PC-9 (cell line): ENCODE results near the gene HS6ST3. TPM values are rescaled to one million over a fixed set of nuclear protein-coding genes. Genes with fewer than 3 reads are reported as not detected.

Experiments used
- BruUV-seq: library from RNA; stranded (reverse); fragments of 400-500 nt; replicated peaks from 2 replicates; lab custom pipeline; 2021; lab: Mats Ljungman, UMichigan
- CTCF ChIA-PET: fragments of 300-600 bp; sonication (Branson Sonifier 250); formaldehyde crosslinking; loops from one replicate; lab custom pipeline; 2022; ENCODE audit warnings: antibody characterized with exemption; lab: Charles Lee
- POLR2A ChIA-PET: fragments of 300-600 bp; sonication (Branson Sonifier 250); formaldehyde crosslinking; loops from one replicate; lab custom pipeline; 2022; ENCODE audit warnings: antibody characterized with exemption; ENCODE audit not compliant: unreplicated experiment; lab: Charles Lee
- DNase-seq, 2 experiments: peaks; one replicate each; pipeline versions ENCODE4 v3.0.0 to v3.0.0-alpha.2; 2015 to 2022; ENCODE audit warnings: mixed read lengths in 1 of 2
- H2AFZ ChIP-seq: fragments of 200-600 bp; sonication (generic); 2 replicates; pipeline ENCODE4 v1.8.1; 2017; ENCODE audit warnings: antibody characterized with exemption
- H3F3A ChIP-seq: fragments of 200-600 bp; sonication (generic); 2 replicates; pipeline ENCODE4 v1.8.1; 2017; ENCODE audit warnings: antibody characterized with exemption, mild to moderate bottlenecking, low read depth; ENCODE audit not compliant: insufficient read depth
- H3K27ac ChIP-seq: fragments of 200-600 bp; sonication (generic); 2 replicates; pipeline ENCODE4 v1.6.1; 2016; ENCODE audit warnings: mixed run types
- H3K27me3 ChIP-seq: fragments of 200-600 bp; sonication (generic); 2 replicates; pipeline ENCODE4 v1.6.1; 2016; ENCODE audit warnings: low read depth, mixed run types; ENCODE audit not compliant: insufficient read depth
- H3K36me3 ChIP-seq: fragments of 200-600 bp; sonication (generic); 2 replicates; pipeline ENCODE4 v1.6.1; 2016; ENCODE audit warnings: low read depth, mixed run types
- H3K4me1 ChIP-seq: fragments of 200-600 bp; sonication (generic); replicated peaks from 2 replicates; pipeline ENCODE4 v1.6.1; 2016; ENCODE audit warnings: mixed run types; ENCODE audit not compliant: insufficient read depth
- H3K4me2 ChIP-seq: fragments of 200-600 bp; sonication (generic); 2 replicates; pipeline ENCODE4 v1.6.1; 2017; ENCODE audit warnings: mixed run types
- H3K4me3 ChIP-seq: fragments of 200-600 bp; sonication (generic); 2 replicates; pipeline ENCODE4 v1.6.1; 2016; ENCODE audit warnings: mixed run types
- H3K79me2 ChIP-seq: fragments of 200-600 bp; sonication (generic); 2 replicates; pipeline ENCODE4 v1.6.1; 2017; ENCODE audit warnings: low read depth, mixed run types
- H3K9me2 ChIP-seq: fragments of 200-600 bp; sonication (generic); 2 replicates; pipeline ENCODE4 v1.8.1; 2017; ENCODE audit warnings: mild to moderate bottlenecking; ENCODE audit not compliant: insufficient read depth
- H3K9me3 ChIP-seq: fragments of 200-600 bp; sonication (generic); 2 replicates; pipeline ENCODE4 v1.8.1; 2016; ENCODE audit warnings: low read depth; ENCODE audit not compliant: insufficient read depth
- H4K20me1 ChIP-seq: fragments of 200-600 bp; sonication (generic); 2 replicates; pipeline ENCODE4 v1.8.1; 2017; ENCODE audit not compliant: insufficient read depth
- CTCF ChIP-seq: fragments of 200-600 bp; sonication (generic); conservative IDR thresholded peaks from 2 replicates; pipeline ENCODE4 v1.6.1; 2017; ENCODE audit warnings: mixed run types, antibody characterized with exemption, mild to moderate bottlenecking, moderate library complexity
- EZH2 ChIP-seq: fragments of 200-600 bp; sonication (generic); IDR thresholded peaks from 2 replicates; pipeline ENCODE4 v1.8.0; 2017; ENCODE audit warnings: antibody characterized with exemption, low read depth
- intact Hi-C: fragments of 100-400 bp; cut with micrococcal nuclease; formaldehyde crosslinking; loops from one replicate; pipeline ENCODE4 v1.10.0; 2022; ENCODE audit not compliant: unreplicated experiment
- total RNA-seq: library from RNA; stranded (reverse); gene quantifications from 2 replicates; pipeline ENCODE4 v1.2.3, GENCODE V29; 2021

Gene HS6ST3
- total RNA-seq, 1 experiment from 2014 or later: not detected

GRCh38 chr13:96193728-96194310 is 103.9 kb downstream of the HS6ST3 start:
- CTCF ChIA-PET: no interaction called here
- H3K4me1 ChIP-seq: no peaks in the 10 kb centered on the region
- H3K9me3 ChIP-seq: no peaks in the 10 kb centered on the region
- TF ChIP-seq EZH2 (no peak), CTCF (no peak)
- H3K36me3 ChIP-seq: no peaks in the 10 kb centered on the region
- no peaks in the 10 kb centered on the region for H3F3A ChIP-seq
- no peak overlapping the region for H3K4me2 ChIP-seq
- H3K79me2 ChIP-seq: no peaks in the 10 kb centered on the region
- H3K27me3 ChIP-seq: peaks cover 32% of the 10 kb centered on the region
- no peak overlapping the region for H3K4me3 ChIP-seq
- H3K9me2 ChIP-seq: 0 out of 2 replicates have a peak, but pooled peaks cover 6% of the 10 kb centered on the region
- DNase-seq: no peak
- H2AFZ ChIP-seq: no peak overlapping the region
- POLR2A ChIA-PET: no interaction called here
- intact Hi-C loops: no loop called here
- no peak overlapping the region for H3K27ac ChIP-seq
- no TSS peak for BruUV-seq
- H4K20me1 ChIP-seq: no peaks in the 10 kb centered on the region

GRCh38 chr13:96198038-96198437 is 108.1 kb downstream of the HS6ST3 start:
- H3K9me2 ChIP-seq: 0 out of 2 replicates have a peak, but pooled peaks cover 4% of the 10 kb centered on the region
- BruUV-seq: no TSS peak
- ChIA-PET CTCF (no interaction called here), POLR2A (interaction anchor here (0.6 kb wide), 1 partner anchor 1283 kb away, joined by 3 read pairs; no protein-coding TSS in a partner anchor)
- H3K36me3 ChIP-seq: no peaks in the 10 kb centered on the region
- DNase-seq: no peak
- no peak overlapping the region for H3K27ac ChIP-seq
- H3F3A ChIP-seq: no peaks in the 10 kb centered on the region
- TF ChIP-seq CTCF: no peak
- no peak for TF ChIP-seq EZH2
- H3K79me2 ChIP-seq: no peaks in the 10 kb centered on the region
- H4K20me1 ChIP-seq: no peaks in the 10 kb centered on the region
- no peak overlapping the region for H2AFZ ChIP-seq
- intact Hi-C loops: no loop called here
- no peak overlapping the region for H3K4me2 ChIP-seq
- H3K4me3 ChIP-seq: no peak overlapping the region
- H3K4me1 ChIP-seq: no peaks in the 10 kb centered on the region
- H3K27me3 ChIP-seq: peaks cover 31% of the 10 kb centered on the region
- no peaks in the 10 kb centered on the region for H3K9me3 ChIP-seq

GRCh38 chr13:96199315-96199714 is 109.4 kb downstream of the HS6ST3 start:
- no peaks in the 10 kb centered on the region for H3K4me1 ChIP-seq
- no peak for DNase-seq
- H3K4me3 ChIP-seq: no peak overlapping the region
- TF ChIP-seq CTCF (no peak), EZH2 (no peak)
- peaks cover 22% of the 10 kb centered on the region for H3K27me3 ChIP-seq
- intact Hi-C loops: no loop called here
- no peaks in the 10 kb centered on the region for H3K9me3 ChIP-seq
- no peaks in the 10 kb centered on the region for H3F3A ChIP-seq
- no peaks in the 10 kb centered on the region for H3K79me2 ChIP-seq
- H3K4me2 ChIP-seq: no peak overlapping the region
- H3K27ac ChIP-seq: no peak overlapping the region
- H3K36me3 ChIP-seq: no peaks in the 10 kb centered on the region
- H4K20me1 ChIP-seq: no peaks in the 10 kb centered on the region
- no TSS peak for BruUV-seq
- POLR2A ChIA-PET: no interaction called here
- H2AFZ ChIP-seq: no peak overlapping the region
- H3K9me2 ChIP-seq: no peaks in the 10 kb centered on the region
- CTCF ChIA-PET: no interaction called here
